ENCODE results near the gene CATSPER1.
"Not testable (repeated sequence)": the region's sequence is repeated elsewhere in the genome, so short reads cannot be mapped to it uniquely, and the experiment has no call there.

CATSPER1 gene

DNA sequence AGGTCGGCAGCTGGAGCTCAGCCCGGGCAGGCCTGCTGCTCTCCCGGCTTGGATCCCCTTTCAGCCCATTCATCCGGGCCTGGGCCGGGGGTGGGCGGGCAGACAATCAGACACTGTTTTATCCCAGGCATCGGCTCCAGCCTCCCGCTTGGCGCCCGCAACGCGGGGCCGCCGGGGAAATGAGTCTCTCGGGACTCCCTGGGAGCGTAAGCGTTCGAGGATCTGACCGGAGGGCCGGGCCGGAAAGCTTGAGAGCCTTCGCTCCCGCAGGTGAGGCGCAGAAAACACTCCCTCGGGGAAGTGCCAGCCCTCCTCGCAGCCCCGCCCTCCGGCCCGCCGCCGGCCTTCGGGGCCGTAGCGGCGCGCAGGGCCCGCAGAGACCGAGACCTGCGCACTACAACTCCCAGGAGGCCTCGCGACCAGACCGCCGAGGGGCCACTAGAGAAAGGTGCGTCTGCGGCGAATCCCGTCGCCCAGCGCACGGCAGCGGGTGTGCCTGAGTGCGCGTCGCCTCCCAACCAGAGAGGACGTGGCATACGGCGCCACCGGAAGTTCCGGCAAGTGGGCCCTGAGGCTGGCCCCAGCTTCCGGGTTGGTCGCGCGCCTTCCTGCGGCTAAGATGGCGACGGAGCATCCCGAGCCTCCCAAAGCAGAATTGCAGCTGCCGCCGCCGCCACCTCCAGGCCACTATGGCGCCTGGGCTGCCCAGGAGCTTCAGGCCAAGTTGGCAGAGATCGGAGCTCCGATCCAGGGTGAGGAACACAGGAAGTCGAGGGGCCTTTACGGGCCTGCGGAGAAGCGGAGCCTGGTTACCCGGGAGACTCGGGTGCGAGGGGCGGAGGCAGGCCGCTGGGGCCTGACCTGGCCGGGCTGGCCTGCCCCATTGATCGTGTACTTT, 25.7 kb upstream of the CATSPER1 start, which contains the start of gene SF3B2:
Gene SF3B2 (plus strand): TSS at position 599 of the 898 bp plus-strand sequence. CDS start 21 bp downstream, at position 620.
- peak; percentile 96 for DNase-seq (ENCODE audit: low read depth in 2 of 2)

DNA sequence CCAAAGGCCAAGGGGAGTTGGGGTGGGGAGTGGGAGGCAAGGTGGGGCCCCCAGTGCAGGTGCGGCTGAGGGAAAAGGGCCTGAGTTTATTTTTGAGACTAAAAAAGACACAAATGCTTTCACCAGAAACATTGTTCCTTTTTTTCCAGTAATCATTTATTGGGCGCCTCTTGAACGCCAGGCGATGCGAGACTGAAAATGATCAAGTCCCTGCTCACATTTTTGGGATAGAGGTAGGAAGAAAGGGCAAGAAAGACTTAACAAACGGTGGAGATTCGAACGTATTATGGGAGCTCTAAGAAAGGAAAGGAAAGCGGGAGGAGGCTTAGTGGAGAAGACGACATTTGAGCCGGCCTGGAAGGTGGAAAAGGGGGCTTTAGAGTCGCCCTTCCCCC, 25.1 kb upstream of the CATSPER1 start:
- DNase-seq (ENCODE audit: low read depth in 2 of 2): no peak

DNA sequence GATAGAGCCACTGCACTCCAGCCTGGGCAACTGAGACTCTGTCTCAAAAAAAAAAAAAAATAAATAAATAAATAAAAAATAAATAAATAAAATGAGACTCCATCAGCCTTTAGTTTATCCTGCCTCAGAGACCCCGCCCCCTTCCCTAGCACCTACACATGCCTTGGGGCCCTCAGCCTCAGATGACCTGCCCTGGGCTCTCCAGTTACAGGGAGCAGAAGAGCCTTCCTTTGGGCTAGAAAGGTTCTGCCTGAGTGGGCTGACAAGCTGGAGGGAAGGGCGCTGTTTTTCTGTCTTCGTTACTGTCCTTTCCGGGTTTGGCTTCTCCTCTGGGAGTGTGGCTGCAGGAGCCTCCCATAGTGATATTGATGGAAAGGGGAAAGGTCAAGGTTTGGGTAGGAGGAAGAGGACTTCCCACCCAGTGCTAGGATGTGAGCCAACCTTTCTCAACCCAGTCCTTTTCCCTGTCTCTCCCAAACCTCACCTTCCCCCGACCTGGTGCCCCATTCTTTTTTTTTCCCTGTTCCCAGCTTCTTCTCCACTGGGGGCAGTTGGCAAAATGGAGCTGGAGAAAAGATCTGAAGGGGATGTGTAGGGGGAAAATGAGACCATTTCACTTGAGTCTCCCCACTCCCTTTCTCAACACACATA, 24.4 kb upstream of the CATSPER1 start:
- no peak for DNase-seq (ENCODE audit: low read depth in 2 of 2)

DNA sequence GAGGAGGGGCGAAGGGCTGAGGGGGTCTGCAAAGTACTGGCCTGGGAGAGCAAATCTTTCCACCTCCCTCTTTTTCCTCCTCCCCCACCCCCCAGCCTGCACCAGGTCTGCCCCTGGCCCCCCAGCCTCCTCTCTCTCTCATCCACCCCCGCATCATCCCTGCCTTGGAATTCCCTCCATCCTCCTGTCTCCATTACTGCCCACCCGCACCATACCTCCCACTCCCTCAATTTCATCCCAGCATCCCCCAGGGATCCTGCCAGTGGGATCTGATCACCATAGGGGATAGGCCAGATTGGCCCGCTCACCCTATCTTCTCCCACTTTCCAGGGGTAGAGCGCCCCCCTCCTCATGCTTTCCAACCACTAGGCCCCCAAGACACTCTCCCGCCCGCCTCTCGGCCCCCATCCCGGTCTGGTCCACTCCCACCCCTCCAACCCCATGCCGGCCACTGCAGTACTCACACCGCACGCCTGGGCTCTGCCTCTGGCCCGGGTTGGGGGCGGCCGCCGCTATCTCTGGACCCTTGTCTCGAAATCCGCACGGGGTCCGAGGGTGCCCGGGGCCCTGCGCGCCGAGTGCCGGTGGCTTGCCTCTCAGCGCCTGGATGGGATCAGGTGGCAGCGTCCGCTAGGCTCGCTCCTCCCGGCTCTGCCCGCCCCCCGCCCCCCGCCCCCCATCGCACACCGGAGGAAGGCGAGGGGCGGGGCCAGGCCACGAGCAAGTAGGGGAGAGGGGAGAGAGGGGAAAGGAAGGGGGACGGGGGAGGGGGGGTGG, 22.5 kb upstream of the CATSPER1 start, which contains the start of gene GAL3ST3:
Gene GAL3ST3 (minus strand): TSS at position 615 of the 777 bp plus-strand sequence. CDS start 3,746 bp downstream, outside the sequence.
- no peak for DNase-seq (ENCODE audit: low read depth in 2 of 2)

DNA sequence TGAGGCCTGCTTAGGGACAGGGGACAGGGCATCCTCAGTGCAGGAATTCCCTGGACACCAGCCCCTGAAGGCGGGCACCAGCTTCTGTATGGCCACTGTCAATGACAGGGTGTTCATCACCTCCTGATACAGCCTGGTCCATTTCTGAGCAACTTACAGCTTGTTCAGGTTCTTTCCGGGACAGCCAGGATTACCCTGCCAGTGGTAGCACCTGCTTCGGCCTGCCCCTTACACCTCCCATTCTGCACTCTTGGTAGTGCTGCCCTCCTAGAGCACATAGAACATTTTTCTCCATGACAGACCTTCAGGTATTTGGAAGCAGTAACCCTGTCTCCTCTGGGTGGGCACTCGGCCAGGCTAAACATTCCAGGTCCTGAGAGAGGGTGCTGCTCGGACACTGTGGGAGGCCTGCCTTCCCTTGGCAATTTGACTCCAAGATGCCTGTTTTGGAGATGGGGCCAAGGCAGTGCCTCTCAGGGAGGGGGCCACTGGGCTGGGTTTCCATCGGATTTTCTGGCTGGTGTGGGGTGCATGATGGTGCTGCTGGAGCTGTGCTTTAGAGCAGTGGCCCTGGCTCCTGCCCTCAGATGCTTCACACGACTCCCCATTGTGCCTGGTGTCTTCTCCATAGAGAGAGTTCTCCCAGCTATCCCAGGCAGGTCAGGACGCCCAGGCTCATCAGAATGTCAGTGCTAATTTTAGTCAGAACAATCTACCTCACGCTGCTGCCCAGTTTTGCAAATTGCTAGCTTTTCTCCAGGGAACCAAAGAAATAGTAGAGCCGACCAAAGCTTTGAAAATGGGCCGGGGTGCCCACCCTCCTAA, 21.5 kb upstream of the CATSPER1 start:
- no peak for DNase-seq (ENCODE audit: low read depth in 2 of 2)

DNA sequence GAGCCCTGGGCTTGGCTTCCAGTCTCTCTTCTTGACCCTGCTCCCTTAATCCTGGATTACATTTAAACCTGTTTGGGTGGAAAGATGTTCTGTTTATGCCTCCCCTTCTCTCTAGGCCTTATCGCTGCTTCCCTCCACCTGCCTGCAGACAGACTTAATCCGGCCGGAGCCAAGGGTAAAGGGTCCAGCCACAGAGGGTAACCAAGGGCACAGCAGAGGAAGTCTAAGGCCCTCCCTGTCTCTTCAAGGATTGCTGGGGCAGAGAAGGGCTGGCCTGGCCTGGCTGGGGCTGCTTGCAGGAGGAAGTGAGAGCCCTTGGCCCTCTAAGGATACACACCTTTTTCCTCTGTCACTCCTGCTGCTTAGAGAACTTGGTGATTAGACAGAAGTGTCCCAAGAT, 20.6 kb upstream of the CATSPER1 start:
- no peak for DNase-seq (ENCODE audit: low read depth in 2 of 2)

DNA sequence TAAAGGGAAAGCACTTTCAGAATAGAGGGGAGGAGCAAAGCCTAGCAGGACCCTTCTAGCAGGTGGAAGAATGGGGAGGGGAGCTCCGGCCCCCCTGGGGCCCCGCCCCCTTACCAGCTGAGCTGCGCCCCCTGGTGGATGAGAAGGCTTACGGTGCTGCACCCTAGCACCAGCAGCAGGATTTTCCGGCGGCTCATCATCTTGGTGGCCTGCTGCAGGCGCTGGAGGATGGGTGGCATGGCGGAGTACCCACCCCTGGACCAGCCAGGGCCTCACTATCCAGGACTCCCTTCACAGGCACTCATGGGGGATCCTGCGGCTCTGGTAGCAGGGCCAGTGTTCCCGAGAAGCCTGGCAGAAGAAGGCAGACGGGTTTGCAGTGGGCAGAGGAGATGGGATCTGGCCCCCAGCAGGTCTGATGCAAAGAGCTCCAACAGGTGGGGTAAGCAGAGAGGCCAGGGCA, 18.9 kb upstream of the CATSPER1 start:
- DNase-seq (ENCODE audit: low read depth in 2 of 2): peak in 1 of 2 experiments; percentile 30

DNA sequence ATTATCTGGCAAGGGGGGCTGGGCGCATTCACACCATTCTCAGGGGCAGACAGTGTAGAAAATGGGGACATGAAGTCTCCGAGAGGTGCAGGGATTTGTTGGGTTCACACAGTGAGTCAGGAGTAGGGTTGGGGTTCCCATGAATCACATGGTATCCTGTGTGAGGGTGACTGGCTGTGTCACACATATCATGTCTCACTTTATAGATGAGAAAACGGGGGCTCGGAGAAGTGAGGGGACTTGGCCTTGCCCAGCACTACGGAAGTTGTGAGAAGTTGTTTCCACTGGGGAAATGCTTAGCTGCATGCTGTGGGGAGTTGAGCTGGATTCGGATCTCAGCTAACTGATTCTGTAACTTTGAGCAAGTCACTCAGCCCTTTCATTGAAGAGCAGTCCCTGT, 18.5 kb upstream of the CATSPER1 start:
- DNase-seq (ENCODE audit: low read depth in 2 of 2): no peak

DNA sequence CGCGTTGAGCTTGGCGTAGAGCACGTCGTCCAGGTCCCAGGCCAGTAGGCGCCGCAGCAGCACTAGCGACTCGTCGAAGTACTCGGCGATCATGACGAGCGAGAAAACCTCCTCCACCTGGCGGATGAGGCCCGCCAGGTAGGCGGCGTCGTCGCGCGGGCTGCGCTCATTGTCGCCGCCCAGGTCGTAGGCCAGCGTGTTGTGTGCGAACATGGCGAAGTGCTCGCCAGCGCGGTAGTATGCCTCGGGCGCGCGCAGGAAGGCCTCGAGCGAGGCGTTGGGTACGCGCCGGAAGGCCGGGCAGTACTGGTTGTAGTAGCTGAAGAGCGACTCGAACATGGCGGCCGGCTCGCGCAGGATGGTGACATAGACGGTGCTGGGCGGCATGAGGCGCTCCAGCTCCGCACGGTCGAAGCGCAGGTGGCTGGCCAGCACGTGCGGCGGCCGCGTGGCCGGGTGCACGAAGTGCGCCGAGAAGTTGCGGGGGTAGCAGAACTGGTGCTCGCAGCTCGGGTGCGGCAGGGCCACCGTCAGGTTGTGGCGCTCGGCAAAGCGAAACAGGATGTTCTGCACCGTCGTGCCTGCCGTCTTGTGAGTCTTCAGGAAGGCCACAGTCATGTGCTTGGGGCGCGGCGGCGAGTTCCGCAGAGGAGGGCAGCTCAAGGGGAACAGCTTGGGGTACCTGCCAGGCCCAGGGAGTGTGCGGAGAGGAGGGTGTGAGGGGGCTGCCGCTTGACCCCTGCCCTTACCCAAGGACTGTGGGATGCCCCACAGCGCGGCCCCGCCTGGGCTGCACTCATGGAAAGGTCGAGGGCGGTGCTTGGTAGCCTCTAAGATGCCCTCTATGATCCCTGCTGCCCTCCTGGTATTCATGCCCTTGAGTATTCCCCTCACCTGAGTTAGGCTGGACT, 17.0 kb upstream of the CATSPER1 start:
- no peak for DNase-seq (ENCODE audit: low read depth in 2 of 2)

DNA sequence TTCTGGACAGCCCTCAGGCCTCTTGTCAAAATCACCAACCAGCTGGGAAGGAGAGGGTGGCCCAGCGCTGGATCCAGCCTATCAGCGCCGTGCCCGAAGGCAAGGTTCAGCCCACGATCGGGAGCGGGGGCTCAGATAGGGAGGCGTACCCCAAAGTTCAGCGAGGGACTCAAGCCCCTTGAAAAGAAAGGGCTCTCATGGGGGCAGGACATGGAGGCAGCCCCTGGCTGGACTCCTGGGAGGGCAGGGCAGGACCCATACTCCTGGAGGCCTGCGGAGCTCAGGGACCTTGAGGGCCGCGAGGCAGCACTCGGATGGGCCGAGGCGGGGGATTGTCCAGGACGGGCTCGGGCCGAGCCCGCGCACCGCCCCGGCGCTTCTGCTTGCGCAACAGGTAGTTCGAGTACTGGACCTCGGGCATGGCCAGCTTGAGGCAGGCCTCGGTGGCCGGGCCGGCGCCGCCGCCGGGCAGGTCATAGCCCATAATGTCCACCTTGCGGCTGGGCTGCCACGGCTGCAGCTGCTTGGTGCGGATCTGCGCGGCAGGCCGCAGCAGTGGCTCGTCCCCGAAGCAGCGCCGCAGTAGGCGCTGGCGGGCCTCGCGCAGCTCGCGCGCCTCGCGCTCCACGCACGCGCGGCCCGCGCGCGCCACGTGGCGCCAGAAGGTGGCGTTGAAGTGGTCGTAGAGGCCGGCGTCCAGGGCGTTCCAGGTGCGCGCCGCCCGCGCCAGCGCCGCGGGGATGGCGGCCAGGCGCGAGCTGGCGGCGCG, 16.1 kb upstream of the CATSPER1 start:
- no peak for DNase-seq (ENCODE audit: low read depth in 2 of 2)

DNA sequence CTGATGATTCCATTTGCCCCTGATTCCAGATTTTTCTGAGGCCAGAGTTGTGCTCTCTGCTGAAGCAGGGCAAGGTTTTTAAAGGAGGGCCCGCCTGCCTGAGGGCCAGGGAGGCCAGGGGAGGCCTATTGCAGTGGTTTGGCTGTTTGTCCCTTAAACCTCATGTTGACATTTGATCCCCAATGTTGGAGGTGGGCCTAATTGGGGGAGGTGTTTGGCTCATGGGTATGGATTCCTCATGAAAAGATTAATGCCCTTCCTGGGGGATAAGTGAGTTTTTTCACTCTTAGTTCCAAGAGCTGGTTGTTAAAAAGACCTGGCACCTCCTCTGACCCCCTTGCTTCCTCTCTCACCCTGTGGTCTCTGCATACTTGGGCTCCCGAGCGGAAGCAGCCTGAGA, 13.5 kb upstream of the CATSPER1 start:
- no peak for DNase-seq (ENCODE audit: low read depth in 2 of 2)

DNA sequence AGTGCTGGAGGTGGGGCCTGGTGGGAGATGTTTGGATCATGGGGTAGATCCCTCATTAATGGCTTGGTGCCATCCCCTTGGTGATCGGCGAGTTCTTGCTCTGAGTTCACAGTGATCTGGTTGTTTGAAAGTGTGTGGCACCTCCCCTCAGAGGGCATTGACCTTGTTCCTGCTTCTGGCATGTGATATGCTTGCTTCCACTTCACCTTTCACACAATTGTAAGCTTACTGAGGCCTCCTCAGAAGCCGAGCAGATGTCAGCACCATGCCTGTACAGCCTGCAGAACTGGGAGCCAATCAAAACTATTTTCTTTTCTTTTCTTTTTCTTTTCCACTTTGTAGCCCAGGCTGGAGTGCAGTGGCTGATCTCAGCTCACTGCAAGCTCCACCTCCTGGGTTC, 11.0 kb upstream of the CATSPER1 start:
- DNase-seq (ENCODE audit: low read depth in 2 of 2): no peak

DNA sequence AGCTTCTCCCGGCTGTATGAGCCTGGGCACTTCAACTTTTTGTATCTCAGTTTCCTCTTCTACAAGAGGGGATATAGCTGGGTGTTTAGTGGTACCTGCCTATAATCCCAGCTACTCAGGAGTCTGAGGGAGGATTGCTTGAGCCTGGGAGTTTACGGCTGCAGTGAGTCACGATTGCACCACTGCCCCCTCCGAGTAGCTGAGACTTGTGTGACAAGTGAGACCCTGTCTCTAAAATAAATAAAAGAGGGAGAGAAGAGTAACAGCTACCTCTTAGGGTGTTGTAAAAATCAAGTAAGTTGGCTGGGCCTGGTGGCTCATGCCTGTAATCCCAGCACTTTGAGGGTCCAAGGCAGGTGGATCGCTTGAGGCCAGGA, 10.0 kb upstream of the CATSPER1 start:
- no peak for DNase-seq (ENCODE audit: low read depth in 2 of 2)

DNA sequence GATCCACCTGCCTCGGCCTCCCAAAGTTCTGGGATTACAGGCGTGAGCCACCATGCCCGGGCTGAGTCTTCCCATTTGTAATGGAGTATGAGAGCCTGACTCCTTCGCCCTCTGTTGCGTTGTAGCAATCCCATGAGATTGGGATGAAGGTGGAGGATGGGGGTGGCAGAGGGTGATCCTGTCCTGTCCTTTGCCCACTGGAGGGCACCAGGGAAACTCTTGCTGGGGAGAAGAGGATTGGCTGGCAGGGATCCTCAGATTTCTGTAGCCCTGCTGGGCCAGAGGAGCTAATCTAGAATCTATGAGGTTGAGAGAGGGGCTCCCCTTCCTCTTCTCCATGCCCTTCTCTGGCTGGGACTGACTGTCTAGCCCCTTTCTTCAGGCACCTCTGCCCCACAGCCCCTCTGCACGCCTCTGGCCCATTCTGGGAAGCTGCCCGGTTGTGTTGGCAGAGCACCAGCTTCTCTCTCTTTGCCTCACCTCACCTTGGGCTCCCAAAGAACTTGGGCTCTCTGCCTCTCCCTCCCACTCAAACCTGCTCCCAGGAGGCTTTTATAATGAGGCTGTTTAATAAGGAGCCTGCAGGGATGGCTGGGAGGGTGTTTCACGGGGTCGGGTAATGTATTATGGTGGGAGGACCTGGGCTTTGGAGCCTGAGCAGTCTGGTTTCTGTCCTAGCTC, 9.5 kb upstream of the CATSPER1 start:
- no peak for DNase-seq (ENCODE audit: low read depth in 2 of 2)

DNA sequence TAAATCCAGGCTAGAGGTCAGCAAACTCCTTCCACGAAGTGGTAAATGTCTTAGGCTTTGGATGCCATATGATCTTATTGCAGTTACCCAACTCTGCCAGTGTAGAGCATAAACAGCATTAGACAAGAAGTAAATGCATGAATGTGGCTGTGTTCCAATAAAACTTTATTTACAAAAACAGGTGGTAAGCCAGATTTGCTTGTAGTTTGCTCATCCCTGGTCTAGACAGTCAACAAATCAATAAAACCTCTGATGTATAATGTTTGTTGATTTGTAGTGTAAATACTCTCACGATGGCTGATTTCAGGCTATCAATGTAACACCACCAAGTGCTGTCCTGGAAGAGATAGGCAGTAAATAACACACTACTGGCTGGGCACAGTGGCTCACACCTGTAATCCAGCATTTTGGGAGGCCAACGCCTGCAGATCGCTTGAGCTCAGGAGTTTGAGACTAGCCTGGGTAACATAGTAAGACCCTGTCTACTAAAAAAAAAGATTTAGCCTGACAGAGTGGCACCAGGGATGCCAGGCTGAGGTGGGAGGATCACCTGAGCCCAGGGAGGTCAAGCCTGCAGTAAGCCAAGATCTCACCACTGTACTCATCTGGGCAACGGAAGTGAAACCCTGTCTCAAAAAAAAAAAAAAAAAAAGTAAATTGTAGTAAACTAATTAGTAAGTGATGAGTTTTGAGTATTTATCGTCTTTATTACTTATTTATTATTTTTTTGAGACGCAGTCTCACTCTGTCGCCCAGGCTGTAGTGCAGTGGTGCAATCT, 6.9 kb upstream of the CATSPER1 start:
- DNase-seq (ENCODE audit: low read depth in 2 of 2): no peak

DNA sequence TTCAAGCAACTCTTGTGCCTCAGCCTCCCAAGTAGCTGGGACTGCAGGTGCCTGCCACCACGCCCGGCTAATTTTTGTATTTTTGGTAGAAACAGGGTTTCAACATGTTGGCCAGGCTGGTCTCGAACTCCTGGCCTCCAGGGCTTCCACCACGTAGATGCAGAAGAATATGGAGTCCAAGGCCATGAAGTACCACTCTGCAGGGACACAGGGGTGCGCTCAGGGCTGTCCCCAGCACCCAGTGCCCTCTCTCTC, 3.2 kb downstream of the CATSPER1 start:
- not testable (repeated sequence) for DNase-seq (ENCODE audit: low read depth in 2 of 2)

DNA sequence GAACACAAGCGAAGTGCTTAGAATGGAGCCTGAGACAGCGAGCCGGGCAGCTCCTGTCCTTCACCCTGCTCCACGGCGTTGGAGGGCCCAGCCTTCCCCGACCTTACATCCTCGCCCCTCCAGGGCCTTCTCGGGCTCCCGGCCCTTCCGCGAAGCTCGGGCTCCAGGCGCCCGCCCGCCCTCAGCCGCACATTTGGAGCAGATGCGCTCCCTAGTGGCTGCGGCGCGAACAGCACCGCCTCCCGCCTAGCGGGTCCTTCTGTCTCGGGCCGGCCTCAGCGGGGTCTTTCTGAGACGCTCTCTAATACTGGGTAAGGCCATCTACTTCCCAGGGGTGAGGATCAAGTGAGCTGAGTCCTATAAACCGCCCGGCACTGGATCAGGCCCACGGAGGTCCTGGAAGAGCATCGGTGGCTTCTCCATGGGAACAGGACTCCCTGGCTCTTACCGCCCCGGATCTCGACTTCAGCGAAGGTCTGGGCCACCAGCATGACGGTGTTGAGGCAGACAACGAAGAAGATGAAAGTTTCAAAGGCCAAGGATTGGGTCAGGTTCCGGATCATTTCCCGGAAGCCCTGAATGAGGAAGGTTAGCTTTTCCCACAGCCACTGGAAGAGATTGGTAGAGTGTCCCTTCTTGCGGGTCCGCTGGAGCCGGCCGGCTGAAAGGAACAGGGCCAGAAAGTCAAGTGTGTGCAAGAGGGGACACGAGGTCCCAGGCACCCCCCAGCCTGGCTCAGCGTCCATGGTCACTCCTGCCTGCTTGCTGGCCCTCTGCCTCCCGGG, 3.7 kb downstream of the CATSPER1 start:
- DNase-seq (ENCODE audit: low read depth in 2 of 2): no peak
